Neural cell (in vitro differentiated cells): ENCODE measurements around the gene RBBP7. TPM values are rescaled to one million over a fixed set of nuclear protein-coding genes. Genes with fewer than 3 reads are reported as not detected.

Source experiments
- H2AFZ ChIP-seq: fragments of 200-600, 300-800 bp; sonication (generic), shearing (Covaris generic); 2 replicates; pipeline ENCODE4 v1.6.0; 2014; ENCODE audit warnings: low read depth, mild to moderate bottlenecking, antibody characterized with exemption, low read length, moderate library complexity
- H3F3A ChIP-seq: fragments of 200-600 bp; shearing (Covaris generic); 2 replicates; pipeline ENCODE4 v1.6.1; 2016; ENCODE audit warnings: mild to moderate bottlenecking, moderate library complexity, mixed read lengths, antibody characterized with exemption, low read length; ENCODE audit not compliant: insufficient read depth, poor library complexity, severe bottlenecking
- H3K27ac ChIP-seq: fragments of 200-600, 300-800 bp; sonication (generic), shearing (Covaris generic); 2 replicates; pipeline ENCODE4 v1.5.1; 2014; ENCODE audit warnings: mild to moderate bottlenecking, low read length, moderate library complexity
- H3K27me3 ChIP-seq: fragments of 300-800, 200-600 bp; sonication (generic), shearing (Covaris generic); 2 replicates; pipeline ENCODE4 v1.6.0; 2014; ENCODE audit warnings: mild to moderate bottlenecking, low read depth, low read length, moderate library complexity; ENCODE audit not compliant: insufficient read depth
- H3K36me3 ChIP-seq: fragments of 300-800, 200-600 bp; sonication (generic), shearing (Covaris generic); 2 replicates; pipeline ENCODE4 v1.5.1; 2014; ENCODE audit warnings: mild to moderate bottlenecking, antibody characterized with exemption, low read length, moderate library complexity; ENCODE audit not compliant: insufficient read depth
- H3K4me2 ChIP-seq: fragments of 300-800, 200-600 bp; sonication (generic), shearing (Covaris generic); 2 replicates; pipeline ENCODE4 v1.6.0; 2014; ENCODE audit warnings: mild to moderate bottlenecking, low read length
- H3K4me3 ChIP-seq: fragments of 300-800, 200-600 bp; sonication (generic), shearing (Covaris generic); 2 replicates; pipeline ENCODE4 v1.5.1; 2014; ENCODE audit warnings: mild to moderate bottlenecking, low read length, moderate library complexity
- H3K79me2 ChIP-seq: fragments of 200-600 bp; shearing (Covaris generic); replicated peaks from 2 replicates; pipeline ENCODE4 v1.6.0; 2014; ENCODE audit warnings: mild to moderate bottlenecking, low read length, moderate library complexity; ENCODE audit not compliant: insufficient read depth
- H3K9ac ChIP-seq: fragments of 300-800, 200-600 bp; sonication (generic), shearing (Covaris generic); 2 replicates; pipeline ENCODE4 v1.6.1; 2016; ENCODE audit warnings: mild to moderate bottlenecking, low read length, mixed read lengths
- H3K9me2 ChIP-seq: fragments of 200-600 bp; shearing (Covaris generic); 2 replicates; pipeline ENCODE4 v1.6.1; 2016; ENCODE audit warnings: mild to moderate bottlenecking, low read length, mixed read lengths; ENCODE audit not compliant: insufficient read depth
- H3K9me3 ChIP-seq: fragments of 200-600, 300-800 bp; sonication (generic), shearing (Covaris generic); 2 replicates; pipeline ENCODE4 v1.6.1; 2016; ENCODE audit warnings: mild to moderate bottlenecking, mixed run types, low read length, moderate library complexity, mixed read lengths
- H4K20me1 ChIP-seq: fragments of 200-600 bp; shearing (Covaris generic); 2 replicates; pipeline ENCODE4 v1.6.1; 2016; ENCODE audit warnings: mild to moderate bottlenecking, mixed run types; ENCODE audit not compliant: insufficient read depth
- EZH2 ChIP-seq: fragments of 200-600, 300-800 bp; shearing (Covaris generic), sonication (generic); IDR thresholded peaks from 2 replicates; pipeline ENCODE4 v1.6.1; 2014; ENCODE audit warnings: antibody characterized with exemption, low read length, borderline replicate concordance, mild to moderate bottlenecking; ENCODE audit not compliant: insufficient read depth, poor library complexity, severe bottlenecking
- MXI1 ChIP-seq: fragments of 450-650 bp; conservative IDR thresholded peaks from 2 replicates; pipeline ENCODE4 v1.6.1; 2014; ENCODE audit warnings: antibody characterized with exemption, mild to moderate bottlenecking; ENCODE audit not compliant: poor library complexity, severe bottlenecking
- POLR2AphosphoS5 ChIP-seq: IDR thresholded peaks from 2 replicates; pipeline ENCODE4 v1.6.1; 2012
- RAD21 ChIP-seq: fragments of 450-650 bp; conservative IDR thresholded peaks from 2 replicates; pipeline ENCODE4 v1.6.1; 2014; ENCODE audit warnings: antibody characterized with exemption, mild to moderate bottlenecking, moderate library complexity
- SMC3 ChIP-seq: fragments of 450-650 bp; conservative IDR thresholded peaks from 2 replicates; pipeline ENCODE4 v1.6.1; 2014; ENCODE audit warnings: antibody characterized with exemption, mild to moderate bottlenecking, moderate library complexity; ENCODE audit not compliant: poor library complexity
- TAF1 ChIP-seq: IDR thresholded peaks from 2 replicates; pipeline ENCODE4 v1.6.1; 2012; ENCODE audit warnings: low read depth
- polyA plus RNA-seq: library from polyadenylated mRNA; depleted of rRNA; stranded (reverse); fragments of >200 nt; gene quantifications from 2 replicates; pipeline ENCODE4 v1.2.3, GENCODE V29; 2014
- TF ChIP-seq, protein P1 (sequence below): IDR thresholded peaks from 2 replicates; pipeline ENCODE4 v1.6.1; 2012; ENCODE audit warnings: borderline replicate concordance

The RBBP7 gene
- polyA plus RNA-seq, 1 donor from 2014 or later = 204 TPM

DNA sequence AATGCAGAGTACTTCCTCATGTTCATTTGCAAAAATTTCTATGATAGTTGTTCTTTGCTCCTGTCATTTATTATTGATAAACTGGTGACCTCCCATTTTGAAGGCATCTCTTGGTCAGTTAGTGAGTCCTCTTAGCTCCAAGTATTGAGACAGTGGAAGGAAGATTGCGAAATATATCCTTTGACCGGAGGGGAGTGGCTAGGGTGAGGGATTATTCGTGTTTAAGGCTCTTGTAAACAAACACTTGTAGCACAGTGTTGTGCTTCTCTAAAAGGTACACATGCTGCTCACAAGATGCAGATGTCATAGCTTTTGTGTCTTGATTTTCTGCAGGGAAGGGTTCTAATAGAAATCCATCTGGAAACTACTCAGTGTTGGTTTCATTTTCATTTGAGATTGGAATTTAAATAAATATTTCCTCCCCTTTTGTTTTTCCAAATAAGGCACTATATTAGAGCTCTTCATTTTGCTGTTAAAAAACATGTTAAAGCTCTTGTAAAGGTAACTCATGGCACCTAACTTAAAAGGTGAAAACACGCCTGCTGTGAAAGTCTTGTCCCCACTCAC lies 62.1 kb downstream of the RBBP7 start:
- Histone ChIP-seq H2AFZ (no peak overlapping the region), H3K27ac (no peak overlapping the region), H3K9me2 (no peaks in the 10 kb centered on the region), H3K9ac (no peak overlapping the region), H3K4me3 (no peak overlapping the region), H3K27me3 (no peaks in the 10 kb centered on the region), H3K36me3 (no peaks in the 10 kb centered on the region), H3K4me2 (no peak overlapping the region), H3F3A (no peaks in the 10 kb centered on the region), H3K79me2 (no peaks in the 10 kb centered on the region), H3K9me3 (no peaks in the 10 kb centered on the region), H4K20me1 (no peaks in the 10 kb centered on the region)
- TF ChIP-seq TAF1 = no peak
- no peak for TF ChIP-seq POLR2AphosphoS5
- no peak for TF ChIP-seq RAD21
- no peak for TF ChIP-seq SMC3
- TF ChIP-seq, protein P1, sequence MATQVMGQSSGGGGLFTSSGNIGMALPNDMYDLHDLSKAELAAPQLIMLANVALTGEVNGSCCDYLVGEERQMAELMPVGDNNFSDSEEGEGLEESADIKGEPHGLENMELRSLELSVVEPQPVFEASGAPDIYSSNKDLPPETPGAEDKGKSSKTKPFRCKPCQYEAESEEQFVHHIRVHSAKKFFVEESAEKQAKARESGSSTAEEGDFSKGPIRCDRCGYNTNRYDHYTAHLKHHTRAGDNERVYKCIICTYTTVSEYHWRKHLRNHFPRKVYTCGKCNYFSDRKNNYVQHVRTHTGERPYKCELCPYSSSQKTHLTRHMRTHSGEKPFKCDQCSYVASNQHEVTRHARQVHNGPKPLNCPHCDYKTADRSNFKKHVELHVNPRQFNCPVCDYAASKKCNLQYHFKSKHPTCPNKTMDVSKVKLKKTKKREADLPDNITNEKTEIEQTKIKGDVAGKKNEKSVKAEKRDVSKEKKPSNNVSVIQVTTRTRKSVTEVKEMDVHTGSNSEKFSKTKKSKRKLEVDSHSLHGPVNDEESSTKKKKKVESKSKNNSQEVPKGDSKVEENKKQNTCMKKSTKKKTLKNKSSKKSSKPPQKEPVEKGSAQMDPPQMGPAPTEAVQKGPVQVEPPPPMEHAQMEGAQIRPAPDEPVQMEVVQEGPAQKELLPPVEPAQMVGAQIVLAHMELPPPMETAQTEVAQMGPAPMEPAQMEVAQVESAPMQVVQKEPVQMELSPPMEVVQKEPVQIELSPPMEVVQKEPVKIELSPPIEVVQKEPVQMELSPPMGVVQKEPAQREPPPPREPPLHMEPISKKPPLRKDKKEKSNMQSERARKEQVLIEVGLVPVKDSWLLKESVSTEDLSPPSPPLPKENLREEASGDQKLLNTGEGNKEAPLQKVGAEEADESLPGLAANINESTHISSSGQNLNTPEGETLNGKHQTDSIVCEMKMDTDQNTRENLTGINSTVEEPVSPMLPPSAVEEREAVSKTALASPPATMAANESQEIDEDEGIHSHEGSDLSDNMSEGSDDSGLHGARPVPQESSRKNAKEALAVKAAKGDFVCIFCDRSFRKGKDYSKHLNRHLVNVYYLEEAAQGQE = no peak

GRCh38 chrX:16807548-16807947 lies 62.6 kb downstream of the RBBP7 start:
- TF ChIP-seq, protein P1 = no peak
- TF ChIP-seq EZH2 (no peak), TAF1 (no peak), POLR2AphosphoS5 (no peak), SMC3 (no peak), MXI1 (no peak), RAD21 (no peak)
- Histone ChIP-seq H3K36me3 (no peaks in the 10 kb centered on the region), H3K9me2 (no peaks in the 10 kb centered on the region), H3F3A (no peaks in the 10 kb centered on the region), H4K20me1 (no peaks in the 10 kb centered on the region), H3K27ac (no peak overlapping the region), H3K27me3 (no peaks in the 10 kb centered on the region), H3K9ac (no peak overlapping the region), H2AFZ (no peak overlapping the region), H3K79me2 (no peaks in the 10 kb centered on the region), H3K4me3 (no peak overlapping the region), H3K4me2 (no peak overlapping the region), H3K9me3 (no peaks in the 10 kb centered on the region)
